H1 (cell line): ENCODE measurements around the gene ITGB2. TPM values are rescaled to one million over a fixed set of nuclear protein-coding genes. Genes with fewer than 3 reads are reported as not detected.

Source experiments
- CTCF ChIA-PET: fragments of 300-600 bp; sonication (Branson Sonifier 250); formaldehyde crosslinking; loops from one replicate; lab custom pipeline; 2021; ENCODE audit not compliant: partially characterized antibody; lab: Charles Lee
- POLR2A ChIA-PET: fragments of 300-600 bp; sonication (Branson Sonifier 250); formaldehyde crosslinking; loops from one replicate; lab custom pipeline; 2021; ENCODE audit warnings: inconsistent platforms; ENCODE audit not compliant: partially characterized antibody; lab: Charles Lee
- DNase-seq, 2 experiments: peaks; one replicate each; pipeline versions ENCODE4 v3.0.0 to v3.0.0-alpha.2; 2010 to 2022; ENCODE audit warnings: low spot score in 2 of 2, low read depth in 1 of 2, mixed read lengths in 1 of 2
- FAIRE-seq: peaks from 2 replicates; lab custom pipeline; 2011; peaks lifted over from hg19 to GRCh38; lab: Jason Lieb, UNC
- H2AFZ ChIP-seq: 2 replicates; pipeline ENCODE4 v1.8.1; 2012; ENCODE audit warnings: low read length, inconsistent platforms
- H2AK5ac ChIP-seq: 2 replicates; pipeline ENCODE4 v1.6.1; 2013; ENCODE audit warnings: low read depth, low read length
- H2BK120ac ChIP-seq: replicated peaks from 2 replicates; pipeline ENCODE3; 2013; ENCODE audit warnings: low read depth, low read length, inconsistent platforms
- H2BK12ac ChIP-seq: 2 replicates; pipeline ENCODE4 v1.6.1; 2013; ENCODE audit warnings: low read depth, low read length
- H2BK15ac ChIP-seq: 2 replicates; pipeline ENCODE4 v1.6.1; 2013; ENCODE audit warnings: low read length
- H2BK20ac ChIP-seq: 2 replicates; pipeline ENCODE4 v1.6.1; 2013; ENCODE audit warnings: low read length
- H2BK5ac ChIP-seq: 2 replicates; pipeline ENCODE4 v1.6.1; 2013; ENCODE audit warnings: low read depth, low read length
- H3K14ac ChIP-seq: 2 replicates; pipeline ENCODE4 v1.6.1; 2013; ENCODE audit warnings: inconsistent platforms; ENCODE audit not compliant: insufficient read length
- H3K18ac ChIP-seq: 2 replicates; pipeline ENCODE4 v1.6.1; 2013; ENCODE audit warnings: low read length; ENCODE audit errors: extremely low read depth
- H3K23ac ChIP-seq: 2 replicates; pipeline ENCODE4 v1.6.1; 2013; ENCODE audit warnings: inconsistent platforms; ENCODE audit not compliant: insufficient read length
- H3K23me2 ChIP-seq: 2 replicates; pipeline ENCODE4 v1.6.1; 2013; ENCODE audit warnings: low read depth, low read length
- H3K27ac ChIP-seq: 2 replicates; pipeline ENCODE4 v1.6.1; 2011; ENCODE audit warnings: low read depth, low read length, inconsistent platforms
- H3K27me3 ChIP-seq, 4 experiments: replicated peaks in 1 of 4; 1 replicate in 1 of 4; 2 replicates in 3 of 4; pipeline versions ENCODE4 v1.6.1 to v1.8.1; 2011 to 2013; ENCODE audit warnings: low read length in 3 of 4, mild to moderate bottlenecking in 3 of 4, inconsistent platforms in 2 of 4, mixed read lengths in 2 of 4, moderate library complexity in 1 of 4; ENCODE audit not compliant: control insufficient read depth in 3 of 4, insufficient read depth in 3 of 4; ENCODE audit errors: extremely low read depth in 1 of 4
- H3K36me3 ChIP-seq, 4 experiments: 2 replicates each; pipeline versions ENCODE4 v1.6.1 to v1.8.1; 2011 to 2013; ENCODE audit warnings: mild to moderate bottlenecking in 4 of 4, low read length in 3 of 4, moderate library complexity in 2 of 4, control low read depth in 1 of 4, inconsistent platforms in 1 of 4; ENCODE audit not compliant: insufficient read depth in 4 of 4, control insufficient read depth in 2 of 4
- H3K4ac ChIP-seq: replicated peaks from 2 replicates; pipeline ENCODE3; 2013; ENCODE audit warnings: low read length, low read depth, mixed read lengths, inconsistent platforms; ENCODE audit not compliant: insufficient read length
- H3K4me1 ChIP-seq, 4 experiments: replicated peaks in 1 of 4; 1 replicate in 1 of 4; 2 replicates in 3 of 4; pipeline versions ENCODE4 v1.6.1 to v1.8.1; 2011 to 2013; ENCODE audit warnings: low read length in 3 of 4, inconsistent platforms in 2 of 4, mixed read lengths in 1 of 4; ENCODE audit not compliant: insufficient read depth in 4 of 4, control insufficient read depth in 3 of 4
- H3K4me2 ChIP-seq, 2 experiments: 2 replicates each; pipeline versions ENCODE4 v1.6.1 to v1.8.1; 2011 to 2013; ENCODE audit warnings: low read depth in 2 of 2, low read length in 2 of 2, control low read depth in 1 of 2, inconsistent platforms in 1 of 2, mild to moderate bottlenecking in 1 of 2; ENCODE audit not compliant: insufficient read depth in 1 of 2
- H3K4me3 ChIP-seq, 4 experiments: fragments of 200-600, 300-600 bp in 1 of 4; sonication (generic), shearing (Covaris generic), sonication (Bioruptor Twin) in 1 of 4; 2 replicates each; pipeline versions ENCODE4 v1.5.1 to v1.8.1; 2011 to 2016; ENCODE audit warnings: low read length in 4 of 4, low read depth in 3 of 4, control low read depth in 2 of 4, inconsistent platforms in 2 of 4, mild to moderate bottlenecking in 2 of 4, mixed read lengths in 1 of 4, moderate library complexity in 1 of 4; ENCODE audit not compliant: insufficient read depth in 2 of 4; ENCODE audit errors: extremely low read depth in 1 of 4
- H3K56ac ChIP-seq: replicated peaks from 2 replicates; pipeline ENCODE3; 2013; ENCODE audit warnings: low read depth, mild to moderate bottlenecking, mixed read lengths, low read length, inconsistent platforms; ENCODE audit not compliant: insufficient read length
- H3K79me1 ChIP-seq: 2 replicates; pipeline ENCODE4 v1.6.1; 2013; ENCODE audit warnings: low read depth, low read length, control low read depth
- H3K79me2 ChIP-seq, 2 experiments: 2 replicates each; pipeline versions ENCODE4 v1.6.1 to v1.8.1; 2012 to 2013; ENCODE audit warnings: low read length in 2 of 2, mild to moderate bottlenecking in 2 of 2, inconsistent platforms in 1 of 2; ENCODE audit not compliant: insufficient read depth in 2 of 2, control insufficient read depth in 1 of 2
- H3K9ac ChIP-seq, 4 experiments: replicated peaks in 1 of 4; 1 replicate in 1 of 4; 2 replicates in 3 of 4; pipeline versions ENCODE4 v1.6.1 to v1.8.1; 2011 to 2013; ENCODE audit warnings: low read depth in 3 of 4, low read length in 3 of 4, control low read depth in 2 of 4, mild to moderate bottlenecking in 2 of 4, moderate library complexity in 2 of 4, inconsistent platforms in 1 of 4; ENCODE audit errors: extremely low read depth in 1 of 4
- H3K9me3 ChIP-seq, 2 experiments: 2 replicates each; pipeline versions ENCODE4 v1.6.1 to v1.8.1; 2012 to 2013; ENCODE audit warnings: mild to moderate bottlenecking in 2 of 2, moderate library complexity in 2 of 2, control low read depth in 1 of 2, inconsistent platforms in 1 of 2, low read depth in 1 of 2, low read length in 1 of 2, mixed read lengths in 1 of 2; ENCODE audit not compliant: insufficient read depth in 2 of 2
- H4K20me1 ChIP-seq, 2 experiments: replicated peaks in 1 of 2; 2 replicates each; pipeline versions ENCODE3 to v1.8.1; 2011 to 2013; ENCODE audit warnings: inconsistent platforms in 2 of 2, low read length in 2 of 2, mild to moderate bottlenecking in 1 of 2; ENCODE audit not compliant: insufficient read depth in 2 of 2, control insufficient read depth in 1 of 2
- H4K5ac ChIP-seq: 2 replicates; pipeline ENCODE4 v1.6.1; 2013; ENCODE audit warnings: low read length, low read depth, mixed read lengths, inconsistent platforms; ENCODE audit not compliant: insufficient read length
- H4K8ac ChIP-seq: 2 replicates; pipeline ENCODE4 v1.8.0; 2013; ENCODE audit warnings: mild to moderate bottlenecking, moderate library complexity, low read length, inconsistent platforms; ENCODE audit not compliant: insufficient read depth; ENCODE audit errors: extremely low read depth
- H4K91ac ChIP-seq: replicated peaks from 2 replicates; pipeline ENCODE3; 2013; ENCODE audit warnings: low read length, mixed read lengths, inconsistent platforms; ENCODE audit not compliant: insufficient read length
- TEAD4 ChIP-seq: IDR thresholded peaks from 2 replicates; pipeline ENCODE4 v1.6.1; 2012; ENCODE audit warnings: low read depth, low read length, inconsistent platforms, mixed read lengths
- WGBS, 2 experiments: shearing (Covaris generic) in 1 of 2; methylation state at CpG; one replicate each; pipeline versions ENCODE4 v1.1.6 to v1.1.7; 2013 to 2015; ENCODE audit warnings: low lambda C conversion rate in 2 of 2, mixed read lengths in 2 of 2, inconsistent platforms in 1 of 2, low coverage in 1 of 2, missing lambda C conversion rate in 1 of 2; ENCODE audit not compliant: insufficient replicate concordance in 2 of 2, insufficient coverage in 1 of 2, insufficient read length in 1 of 2; ENCODE audit errors: extremely low coverage in 1 of 2, missing lambda C conversion rate in 1 of 2; 5-methylcytosine and 5-hydroxymethylcytosine counted together
- polyA plus RNA-seq, 7 experiments: library from polyadenylated mRNA; depleted of rRNA in 3 of 7; stranded (reverse) in 5 of 7; unstranded in 2 of 7; fragments of >200 nt in 5 of 7; fragments of 200-250 nt in 2 of 7; gene quantifications; 1 replicate in 5 of 7; 2 replicates in 1 of 7; 4 replicates in 1 of 7; pipeline versions ENCODE4 v1.2.1 to v1.2.3, GENCODE V29; 2011 to 2013; ENCODE audit warnings: missing spikeins in 2 of 7, mixed read lengths in 2 of 7
- total RNA-seq: library from RNA; stranded (reverse); fragmentation: NEBNext Ultra II Directional; extraction: Animal tissue kit (Norgen Biotek cat#: 25700); gene quantifications from 2 replicates; pipeline ENCODE4 v1.2.1, GENCODE V29; 2021
- TF ChIP-seq, protein P1 (sequence below): IDR thresholded peaks from 2 replicates; pipeline ENCODE4 v1.6.1; 2012; ENCODE audit warnings: inconsistent platforms

Gene ITGB2
- total and polyA plus RNA-seq, 2 of the 8 experiments (the other 6 are each of a cell fraction or from before 2014, with no cell fraction given): 0.24 to 0.63 TPM

DNA sequence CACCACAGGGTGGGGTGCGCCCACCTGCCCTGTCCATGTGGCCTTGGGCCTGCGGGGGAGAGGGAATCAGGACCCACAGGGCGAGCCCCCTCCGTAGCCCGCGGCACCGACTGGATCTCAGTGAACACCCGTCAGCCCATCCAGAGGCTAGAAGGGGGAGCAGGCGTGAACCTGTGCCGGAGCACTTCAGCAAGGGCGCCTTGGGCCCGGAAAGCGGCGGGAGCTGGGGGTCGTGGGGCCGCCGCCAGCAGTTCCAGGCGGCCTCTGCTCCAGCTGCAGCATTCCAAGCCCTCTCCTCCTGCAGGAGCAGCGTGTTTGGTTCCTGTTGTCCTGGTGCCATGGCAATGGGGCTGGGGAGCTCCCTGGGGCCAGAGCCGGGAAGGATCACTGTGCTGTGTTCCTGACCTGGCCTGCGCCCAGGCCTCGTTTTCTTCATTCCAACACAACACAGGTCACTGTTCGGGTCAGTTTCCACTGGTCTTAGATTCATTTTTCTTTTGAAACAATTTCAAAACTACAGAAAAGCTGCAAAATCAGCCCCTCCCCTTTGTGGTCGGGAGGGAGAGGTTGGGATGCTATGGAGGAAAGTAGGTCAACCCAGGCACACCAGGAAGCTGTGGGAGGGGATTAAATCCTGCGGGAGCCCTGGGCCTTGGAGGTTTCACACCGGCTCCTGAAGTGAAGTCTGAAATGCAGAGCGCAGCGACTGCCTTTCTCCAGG lies 37.9 kb upstream of the ITGB2 start:
- FAIRE-seq: no peak

More for the DNA sequence above, 37.9 kb upstream of the ITGB2 start:
- Histone ChIP-seq H2BK12ac (no peak overlapping the region), H2AK5ac (no peak overlapping the region), H4K20me1 (peaks cover 17 to 43% of the 10 kb centered on the region in 2 experiments), H3K9ac (peak overlapping the region in 1 of 4 experiments; percentile 6; a peak in 1 of 7 replicates), H3K79me1 (peaks cover 24% of the 10 kb centered on the region), H4K91ac (no peak overlapping the region), H2BK5ac (no peak overlapping the region), H3K79me2 (peaks cover 0 to 57% of the 10 kb centered on the region in 2 experiments; a peak in 2 of 4 replicates), H3K4me2 (no peak overlapping the region), H3K23me2 (no peaks in the 10 kb centered on the region), H3K9me3 (no peaks in the 10 kb centered on the region), H3K36me3 (peaks cover 12 to 39% (median 22%) of the 10 kb centered on the region in 4 experiments), H2BK15ac (no peak overlapping the region), H3K4me1 (no peaks in the 10 kb centered on the region), H2BK20ac (no peak overlapping the region), H3K56ac (no peak overlapping the region), H4K8ac (peak overlapping the region; percentile 80; the same call in 1 of the 2 replicates), H4K5ac (no peak overlapping the region), H3K23ac (no peak overlapping the region), H3K4ac (no peak overlapping the region), H3K27ac (0 out of 2 replicates have a peak overlapping the region, but pooled peaks have one; percentile 38), H3K27me3 (no peaks in the 10 kb centered on the region), H2BK120ac (no peak overlapping the region), H3K14ac (no peak overlapping the region), H3K4me3 (no peak overlapping the region), H2AFZ (no peak overlapping the region), H3K18ac (no peak overlapping the region)
- no peak for DNase-seq
- ChIA-PET CTCF (interaction anchor here (0.7 to 3.4 kb wide), 8 partner anchors 7 to 180 kb away, joined by 3 to 19 read pairs (median 4); no protein-coding TSS in a partner anchor), POLR2A (interaction anchor here (0.6 to 1.7 kb wide), 6 partner anchors 9 to 440 kb away, joined by 3 to 8 read pairs (median 3); no protein-coding TSS in a partner anchor)
- TF ChIP-seq, protein P1, sequence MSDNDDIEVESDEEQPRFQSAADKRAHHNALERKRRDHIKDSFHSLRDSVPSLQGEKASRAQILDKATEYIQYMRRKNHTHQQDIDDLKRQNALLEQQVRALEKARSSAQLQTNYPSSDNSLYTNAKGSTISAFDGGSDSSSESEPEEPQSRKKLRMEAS: no peak
- TF ChIP-seq TEAD4: 0 out of 2 replicates have a peak, but pooled peaks have one; percentile 28
- WGBS, 2 experiments: 89% methylated on average over 28 of the region's 28 CpGs; no CpG with 5 or more reads in 1 of the 2 experiments
